HPDE6-E6E7 (cell line): Measurements from ENCODE around the gene MEG3.

ENCODE experiments used
- DNase-seq: peaks from one replicate; pipeline ENCODE4 v3.0.0; 2011; ENCODE audit warnings: missing footprints; ENCODE audit errors: extremely low spot score

Gene MEG3

GRCh38 chr14:100832311-100832960 lies 6.5 kb downstream of the MEG3 start:
- DNase-seq: no peak

DNA sequence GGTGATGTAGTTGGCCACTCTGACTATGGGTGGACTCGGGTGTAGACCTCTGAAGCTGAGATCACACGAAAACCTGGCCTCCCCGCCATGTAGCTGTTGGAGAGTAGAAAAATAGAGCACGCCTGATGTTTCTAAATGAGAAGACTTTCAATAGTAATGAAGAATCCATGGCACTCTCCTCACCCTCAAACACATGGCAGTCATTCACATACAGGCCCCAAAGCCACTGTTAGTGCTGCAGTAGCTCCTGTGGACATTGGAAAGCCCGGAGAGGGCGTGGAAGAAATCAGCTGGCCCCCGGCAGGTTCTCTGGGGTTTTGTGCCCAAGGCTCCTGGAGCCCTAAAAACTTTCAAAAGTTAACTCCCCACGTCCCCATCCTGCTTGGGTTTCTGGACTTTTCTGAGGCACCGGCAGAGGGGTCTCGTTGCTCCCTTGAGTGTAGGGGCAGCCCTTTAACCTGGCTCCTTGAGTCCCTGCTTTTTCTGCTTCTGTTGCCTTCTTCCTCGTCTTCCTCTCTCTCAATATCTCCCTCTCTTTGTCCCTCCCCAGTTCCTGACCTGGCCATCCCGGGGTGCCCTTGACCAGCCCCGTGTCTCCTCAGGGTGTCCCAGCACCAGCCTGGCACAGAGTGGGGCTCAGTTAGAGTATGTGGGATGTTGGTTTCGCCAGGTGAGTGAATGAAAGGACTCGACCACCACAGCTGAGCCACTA lies 8.3 kb downstream of the MEG3 start:
- no peak for DNase-seq

- DNase-seq: no peak
These were observed 9.1 kb downstream of the MEG3 start for GRCh38 chr14:100834794-100835547.

DNA sequence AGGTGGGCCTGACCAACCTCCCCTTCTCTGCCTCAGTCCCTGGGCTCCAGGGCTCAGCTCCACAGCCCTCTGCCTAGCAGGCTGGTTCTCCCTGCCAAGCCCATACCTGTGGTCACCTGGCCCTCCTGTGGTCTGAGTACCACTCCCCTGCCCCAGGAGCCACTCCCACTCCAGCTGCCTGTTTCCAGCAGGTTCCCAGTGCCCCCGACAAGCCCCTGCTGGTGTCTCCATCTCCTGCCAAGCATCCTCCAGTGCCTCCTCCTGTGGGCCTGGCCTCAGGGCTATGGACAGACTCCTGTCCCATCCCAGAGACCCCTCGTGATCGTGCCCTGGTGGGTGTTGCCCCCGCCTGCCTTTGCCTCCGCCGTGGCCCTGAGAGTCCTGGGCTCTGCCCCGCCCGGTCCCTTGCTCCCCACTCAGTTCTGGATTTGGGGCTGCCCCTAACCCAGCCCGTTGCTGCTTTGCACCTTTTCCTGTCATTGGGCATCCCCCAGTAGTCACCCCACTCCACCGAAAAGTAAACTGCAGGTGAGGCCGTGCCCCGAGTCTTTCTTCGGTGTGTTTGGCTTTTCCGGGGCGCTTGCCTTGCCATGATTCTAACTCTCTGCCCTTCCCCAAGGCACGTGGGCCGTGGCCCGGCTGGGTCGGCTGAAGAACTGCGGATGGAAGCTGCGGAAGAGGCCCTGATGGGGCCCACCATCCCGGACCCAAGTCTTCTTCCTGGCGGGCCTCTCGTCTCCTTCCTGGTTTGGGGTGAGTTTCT lies 9.8 kb downstream of the MEG3 start:
- DNase-seq: no peak

DNA sequence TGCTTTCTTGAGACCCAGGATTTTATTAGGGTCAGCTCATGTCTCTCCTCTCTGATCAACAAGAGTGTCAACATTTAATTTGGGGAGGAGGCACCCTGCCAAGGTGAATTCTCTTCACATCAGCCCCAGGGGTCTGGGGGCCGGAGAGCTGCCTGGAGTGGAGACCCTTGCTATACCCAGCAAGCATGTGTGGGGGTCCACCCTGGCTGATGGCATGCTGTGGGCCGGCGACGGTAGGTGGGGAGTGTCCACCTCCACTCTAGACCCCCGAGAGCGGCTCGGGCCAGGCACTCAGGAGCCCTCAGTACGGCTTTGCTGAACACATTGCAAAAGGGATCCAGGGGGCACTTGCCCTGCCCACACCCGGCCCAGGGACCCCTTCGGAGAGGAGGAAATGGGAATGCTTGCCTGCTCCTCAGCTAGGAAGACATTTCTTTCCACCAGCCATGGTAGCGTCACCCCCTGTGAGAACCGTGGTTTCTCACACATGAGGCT lies 10.4 kb downstream of the MEG3 start:
- DNase-seq: no peak

GRCh38 chr14:100836941-100837804 lies 11.3 kb downstream of the MEG3 start:
- no peak for DNase-seq

DNA sequence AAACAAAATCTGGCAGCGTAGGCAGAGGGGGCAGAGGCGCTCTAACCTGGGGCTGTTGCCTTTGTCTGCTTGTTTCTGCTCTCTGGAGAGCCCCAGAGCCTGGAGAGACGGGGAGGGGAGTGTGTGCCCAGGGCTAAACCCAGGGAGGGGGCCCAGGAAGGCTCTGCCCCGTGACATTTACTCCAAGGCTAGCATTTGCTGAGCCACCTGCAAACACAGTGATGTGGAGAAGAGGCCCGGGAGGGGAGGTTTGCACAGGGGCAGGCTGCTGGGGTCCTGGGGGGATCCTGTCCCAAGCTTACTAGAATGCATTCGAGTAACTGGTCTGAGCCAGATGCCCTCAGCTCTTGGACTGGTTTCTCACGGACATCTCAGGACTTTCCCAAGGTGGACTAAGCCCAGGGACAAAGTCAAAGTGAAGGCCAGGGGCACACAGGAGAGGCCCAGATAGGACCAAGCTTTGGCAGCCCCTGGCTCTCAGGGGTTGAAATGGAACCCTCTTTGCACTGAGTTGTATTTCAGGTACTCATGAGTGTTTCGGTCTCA lies 12.0 kb downstream of the MEG3 start:
- DNase-seq: no peak

DNA sequence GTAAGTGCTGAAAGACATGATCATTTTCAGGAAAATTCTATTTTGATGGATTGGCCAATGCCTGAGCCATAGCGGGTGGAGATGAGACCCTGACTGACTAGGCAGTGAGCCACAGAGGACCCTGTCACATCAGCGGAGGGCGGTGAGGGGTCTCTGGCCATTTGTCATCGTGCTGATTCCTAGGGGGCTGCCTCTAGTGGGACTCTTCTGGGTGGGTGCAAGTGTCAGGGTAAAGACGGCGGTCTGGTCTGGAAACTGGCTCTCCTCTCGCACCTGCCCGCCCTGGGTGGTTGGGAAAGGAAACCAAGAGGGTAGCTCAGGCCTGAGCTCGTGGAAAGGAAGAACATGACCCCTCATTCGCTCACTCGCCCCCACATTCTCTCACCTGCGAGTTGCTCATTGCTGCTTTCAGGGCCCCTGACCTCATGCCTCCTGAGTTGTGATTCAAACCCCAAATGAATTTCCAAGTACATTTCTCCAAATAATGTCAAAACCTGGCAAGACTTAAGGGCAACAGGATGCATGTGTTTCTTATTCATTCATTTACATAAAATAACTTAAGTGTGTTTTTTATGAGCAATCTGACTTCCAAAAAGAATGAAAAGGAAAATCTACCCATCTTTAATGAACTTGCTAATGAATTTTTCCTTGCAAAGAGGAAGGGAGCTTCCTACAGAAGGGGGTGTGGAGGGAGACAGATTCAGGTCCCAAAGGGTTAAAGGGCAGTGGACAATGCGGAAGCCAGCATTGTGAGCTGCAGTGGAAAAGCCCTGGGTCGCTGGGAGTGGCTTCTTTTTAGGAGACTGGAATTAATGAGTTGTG lies 12.8 kb downstream of the MEG3 start:
- DNase-seq: no peak

DNA sequence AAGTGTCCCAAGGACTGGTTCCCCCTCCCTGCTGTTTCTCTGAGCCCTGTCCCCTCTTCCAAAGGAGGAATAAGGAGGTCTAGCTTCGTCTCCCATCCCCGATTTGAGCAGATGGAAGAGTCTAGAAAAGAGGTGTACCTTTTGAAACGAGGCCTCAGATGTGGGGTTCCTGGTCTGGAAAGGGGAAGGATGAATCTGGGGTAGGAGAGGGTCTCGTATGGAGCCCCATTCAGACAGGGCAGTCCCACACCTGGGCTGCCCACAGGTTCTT lies 13.3 kb downstream of the MEG3 start:
- DNase-seq: no peak

DNA sequence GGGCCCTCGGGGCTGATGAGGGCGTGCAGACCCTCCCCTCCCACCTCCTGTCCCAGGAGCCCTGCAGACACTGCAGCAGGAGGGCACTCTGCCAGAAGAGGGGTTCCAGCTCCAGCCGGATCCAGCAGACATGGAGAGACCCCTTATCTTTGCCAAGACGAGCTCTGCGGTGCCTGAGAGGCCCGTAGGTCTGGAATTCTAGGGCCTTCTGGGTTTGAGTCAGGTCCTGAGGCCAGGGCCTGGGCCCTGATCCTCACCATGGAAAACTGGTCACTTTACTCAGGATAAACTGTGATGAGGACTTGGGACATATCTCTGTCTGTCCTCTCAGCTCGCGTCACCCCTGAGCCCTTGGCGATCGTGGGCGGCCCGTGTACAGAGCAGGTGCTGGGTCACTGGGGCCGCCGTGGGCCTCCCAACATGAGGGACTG lies 13.8 kb downstream of the MEG3 start:
- DNase-seq: no peak

GRCh38 chr14:100840286-100841065 lies 14.6 kb downstream of the MEG3 start:
- DNase-seq: no peak

DNA sequence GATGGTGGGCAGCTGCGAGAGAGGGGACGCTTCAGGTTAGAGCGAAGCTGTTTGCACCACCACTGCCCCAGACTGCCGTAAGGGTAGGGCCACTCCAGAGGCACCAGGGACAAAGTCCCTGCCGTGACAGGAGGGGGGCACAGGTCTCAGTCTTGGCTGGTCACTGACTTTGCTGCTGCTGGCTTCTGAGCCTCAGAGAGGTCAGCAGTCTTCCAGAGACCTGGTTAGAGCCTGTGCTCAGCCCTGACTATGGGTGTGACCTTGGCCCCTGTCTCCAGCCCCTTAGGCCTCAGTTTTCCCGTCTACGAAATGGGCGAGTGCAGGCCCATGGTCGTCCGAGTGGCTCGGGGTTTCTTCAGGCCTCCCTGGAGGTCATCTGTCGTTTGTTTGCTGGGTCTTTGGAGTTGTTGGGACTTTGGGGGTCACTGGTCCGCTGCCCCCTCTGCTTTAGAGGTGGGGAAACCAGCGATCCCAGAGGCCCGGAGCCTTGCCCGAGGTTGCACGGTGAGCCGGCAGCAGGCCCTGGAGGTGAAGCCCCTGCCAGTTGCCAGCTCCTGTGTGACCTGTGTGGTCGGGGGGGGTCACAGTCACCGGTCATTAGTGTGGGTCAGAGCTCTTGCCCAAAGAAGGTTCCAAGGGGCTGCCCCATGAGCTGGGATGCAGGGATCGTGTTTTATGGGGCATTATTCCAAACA lies 15.3 kb downstream of the MEG3 start:
- no peak for DNase-seq

- DNase-seq: no peak
These were observed 16.0 kb downstream of the MEG3 start for GRCh38 chr14:100841761-100842403.

DNA sequence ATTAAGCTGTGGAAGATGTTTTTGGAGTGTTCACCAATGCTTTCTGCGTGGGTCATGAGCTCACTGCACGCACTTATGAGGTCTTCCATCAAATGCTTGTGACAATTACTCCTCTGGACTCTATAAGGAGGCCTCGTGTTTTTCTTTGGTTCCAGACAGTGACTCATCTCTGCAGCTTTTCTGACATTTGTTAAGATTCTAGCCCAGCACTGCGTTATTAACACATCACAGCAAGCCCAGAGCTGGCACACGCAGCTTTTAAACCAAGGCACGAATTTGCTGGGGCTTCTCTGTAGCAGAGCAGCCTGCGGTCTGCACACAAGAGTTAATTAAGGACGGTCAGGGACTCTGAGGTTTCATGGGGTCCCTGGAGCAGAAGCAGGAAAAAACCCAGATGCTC lies 16.9 kb downstream of the MEG3 start:
- DNase-seq: no peak

DNA sequence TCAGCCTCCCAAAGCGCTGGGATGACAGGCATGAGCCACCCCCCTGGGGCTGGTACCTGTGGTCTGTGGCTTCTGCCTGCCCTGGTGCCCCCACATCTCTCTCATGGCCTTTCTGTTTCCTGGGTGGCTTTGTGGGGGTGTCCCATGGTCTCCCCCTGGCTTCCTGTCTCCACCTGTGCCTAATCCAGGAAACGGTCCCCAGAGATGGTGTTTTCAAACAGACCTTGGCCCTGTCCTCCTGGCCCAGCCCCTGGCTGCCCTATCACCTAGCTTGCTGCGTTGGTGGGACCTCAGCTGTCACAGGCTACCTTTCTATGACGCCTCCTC lies 18.1 kb downstream of the MEG3 start:
- DNase-seq: no peak

DNA sequence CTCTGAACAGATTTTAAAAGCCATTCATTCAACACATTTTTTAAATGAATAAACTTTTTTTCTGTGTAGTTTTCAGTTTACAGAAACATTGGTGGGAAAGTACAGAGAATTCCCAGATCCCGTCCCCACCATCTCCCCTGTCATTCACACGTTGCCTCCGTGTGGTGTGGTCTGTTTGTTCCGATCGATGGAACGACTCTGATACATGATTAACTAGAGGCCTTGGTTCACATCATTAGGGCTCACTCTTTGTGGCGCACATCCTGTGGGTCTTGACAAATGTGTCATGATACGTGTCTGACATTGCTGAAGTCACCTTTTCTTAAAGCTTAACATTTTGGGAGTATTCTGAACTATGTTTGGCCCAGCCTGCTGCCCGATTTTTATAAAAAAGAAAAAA lies 18.5 kb downstream of the MEG3 start:
- no peak for DNase-seq

GRCh38 chr14:100844846-100845245 lies 18.9 kb downstream of the MEG3 start:
- no peak for DNase-seq

- DNase-seq: no peak
These were observed 19.4 kb downstream of the MEG3 start for GRCh38 chr14:100845341-100845740.
